Spleen (tissue), 7 donors: ENCODE results near the gene AJM1.

Experiments
- CTCF ChIP-seq, 11 experiments: fragments of 200-600 bp in 7 of 11; fragments of 450-650 bp in 4 of 11; sonication (generic) in 4 of 11; IDR thresholded peaks in 8 of 11; conservative IDR thresholded peaks in 3 of 11; 1 replicate in 7 of 11; 2 replicates in 4 of 11; pipeline versions ENCODE4 v1.4.0 to v1.8.0; 2016 to 2021; ENCODE audit warnings: antibody characterized with exemption in 11 of 11, inconsistent platforms in 4 of 11, mild to moderate bottlenecking in 1 of 11
- POLR2A ChIP-seq, 3 donors: fragments of 450-650 bp; IDR thresholded peaks; one replicate each; pipeline ENCODE4 v1.5.1; 2017; ENCODE audit warnings: antibody characterized with exemption in 3 of 3, mild to moderate bottlenecking in 1 of 3
- POLR2AphosphoS5 ChIP-seq, 3 donors: sonication (generic); formaldehyde crosslinking; IDR thresholded peaks; one replicate each; pipeline ENCODE4 v1.5.1; 2017; ENCODE audit warnings: antibody characterized with exemption in 3 of 3
- donor health status: DM: no; HTN: no; CAD: no; lungs with moderate emphysema.
- donor health status: DM: no; HTN: no; CAD: no.
- donor health status: DM: no; HTN: no; CAD: no.

- TF ChIP-seq CTCF (IDR thresholded peaks at IDR 0.05 in 8 of 11, conservative IDR thresholded peaks at IDR 0.05 in 3 of 11) (no peak), POLR2A (IDR thresholded peaks at IDR 0.05) (no peak), POLR2AphosphoS5 (IDR thresholded peaks at IDR 0.05) (peak in 1 of 3 donors; percentile 6)
Measured at GRCh38 chr9:136846376-136847087, 4.3 kb downstream of the AJM1 start.
